ENCODE data around the gene RNF152.

Gene RNF152

DNA sequence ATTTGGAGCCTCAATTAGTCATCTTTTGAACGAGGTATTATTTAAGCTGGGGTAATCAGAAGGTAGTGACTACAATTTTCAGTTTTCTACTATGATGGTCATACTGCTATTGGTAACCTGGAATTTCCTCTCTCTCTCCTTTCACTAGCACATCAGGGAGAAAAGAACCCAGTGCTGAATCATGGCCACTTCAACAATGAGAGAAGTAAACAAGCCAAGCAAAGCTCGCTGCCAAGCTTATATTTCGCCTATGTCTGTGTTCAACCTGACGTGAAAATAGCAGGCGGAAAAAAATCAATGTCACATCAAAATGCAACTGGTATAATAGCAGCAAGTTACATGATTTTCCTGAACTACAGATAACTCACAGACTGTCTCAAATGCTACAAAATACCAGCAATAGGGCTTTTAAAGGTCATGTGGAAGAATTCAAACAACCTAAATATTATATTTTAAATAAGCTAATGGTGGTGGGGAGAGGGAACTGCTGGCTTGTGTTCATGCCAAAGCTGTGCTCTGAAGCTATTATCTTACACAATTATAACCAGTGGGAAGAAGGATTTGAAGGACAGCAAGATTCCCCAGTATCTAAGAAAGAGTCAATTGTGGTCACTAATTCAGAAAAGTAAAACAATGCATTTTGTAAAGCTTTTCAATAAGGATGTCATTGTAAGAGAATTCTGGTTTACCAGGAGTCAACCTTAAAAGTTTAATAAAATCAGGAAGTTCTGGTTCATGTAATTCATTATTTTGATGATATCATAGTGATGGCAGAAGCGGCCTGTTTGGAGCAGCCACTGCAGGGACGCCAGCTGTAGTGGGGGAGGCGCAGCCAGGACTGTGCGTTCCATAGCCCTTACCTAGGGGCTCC is 38.0 kb downstream of the RNF152 start:
- DNase-seq (ENCODE audit: low read depth): no peak

DNA sequence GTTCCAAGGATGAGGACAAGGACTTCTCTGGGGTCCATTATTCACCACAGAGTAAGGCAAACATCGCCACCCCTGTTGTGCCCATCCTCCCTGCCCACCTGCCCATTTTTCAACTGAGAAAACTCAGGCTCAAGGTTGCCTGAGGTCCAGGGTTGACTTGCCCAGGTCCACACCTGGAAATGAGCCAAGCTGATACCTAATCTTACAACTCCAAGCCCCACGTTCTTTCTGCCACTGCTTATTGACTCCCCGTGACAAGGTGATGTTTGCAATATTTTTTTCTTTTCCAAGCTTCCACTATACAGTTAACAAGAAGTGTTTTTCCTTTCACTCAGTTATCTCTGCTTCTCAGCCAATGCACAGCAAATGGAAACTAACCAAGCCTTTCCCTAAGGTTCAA is 39.0 kb downstream of the RNF152 start:
- no peak for DNase-seq (ENCODE audit: low read depth)

DNA sequence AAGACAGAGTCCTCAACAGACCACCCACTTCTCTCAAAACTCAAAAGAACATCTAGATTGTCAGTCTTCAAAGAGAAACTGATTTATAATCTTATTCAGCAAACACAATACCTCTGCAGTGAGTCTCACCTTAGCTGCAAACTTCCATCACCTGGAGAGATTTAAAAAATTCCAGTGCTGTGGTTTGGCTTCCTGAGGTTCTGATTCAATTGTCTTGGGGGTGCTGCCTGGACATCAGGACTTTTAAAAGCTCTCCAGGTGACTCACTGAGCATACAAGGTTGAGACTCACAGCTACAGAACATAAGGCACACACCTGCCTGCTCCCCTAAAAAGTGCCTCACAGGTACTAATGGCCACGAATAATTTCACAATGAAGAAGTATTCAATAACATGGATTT is 40.3 kb downstream of the RNF152 start:
- no peak for DNase-seq (ENCODE audit: low read depth)

DNA sequence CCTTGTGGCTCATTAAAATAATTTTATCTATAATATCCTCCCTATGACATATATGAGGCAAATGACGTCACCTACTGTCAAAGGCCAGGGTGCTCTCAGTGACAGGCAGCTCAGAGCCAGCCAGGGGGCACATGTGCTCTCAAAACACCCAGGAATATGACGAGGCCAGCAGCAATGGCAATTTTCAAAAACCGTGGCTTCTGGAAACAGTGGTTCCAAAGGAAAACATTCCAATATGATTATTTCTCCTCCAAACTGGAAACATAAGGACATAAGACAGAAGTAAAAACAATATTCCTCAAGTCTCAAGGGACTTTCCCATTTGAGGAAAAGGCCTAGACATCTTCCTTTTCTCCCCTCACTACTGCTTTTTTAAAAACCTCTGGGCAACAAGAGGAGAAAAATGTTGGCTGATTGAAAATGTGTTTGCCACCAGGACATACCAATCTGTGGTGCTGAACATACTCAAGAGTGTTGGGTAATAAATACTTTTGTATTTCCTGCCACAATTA is 40.8 kb downstream of the RNF152 start:
- DNase-seq (ENCODE audit: low read depth): no peak

DNA sequence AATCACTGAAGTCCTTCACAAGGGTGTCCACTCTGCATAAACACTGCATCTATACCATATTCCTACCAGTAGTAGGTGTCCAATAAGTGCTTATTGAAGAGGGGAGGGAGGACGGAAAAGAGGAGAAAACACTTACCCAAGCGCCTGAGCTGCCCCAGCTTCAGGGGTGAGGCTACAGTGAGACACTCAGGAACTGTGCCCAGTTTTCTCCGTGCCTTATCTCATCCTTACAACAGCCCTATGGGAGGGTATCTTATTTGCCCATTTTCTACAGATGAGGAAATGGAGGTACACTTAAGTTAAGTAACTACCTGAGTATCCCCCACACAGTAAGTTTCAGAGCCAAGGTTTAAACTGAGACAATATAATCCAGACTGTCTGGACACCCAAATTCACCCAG is 41.5 kb downstream of the RNF152 start:
- DNase-seq (ENCODE audit: low read depth): no peak

DNA sequence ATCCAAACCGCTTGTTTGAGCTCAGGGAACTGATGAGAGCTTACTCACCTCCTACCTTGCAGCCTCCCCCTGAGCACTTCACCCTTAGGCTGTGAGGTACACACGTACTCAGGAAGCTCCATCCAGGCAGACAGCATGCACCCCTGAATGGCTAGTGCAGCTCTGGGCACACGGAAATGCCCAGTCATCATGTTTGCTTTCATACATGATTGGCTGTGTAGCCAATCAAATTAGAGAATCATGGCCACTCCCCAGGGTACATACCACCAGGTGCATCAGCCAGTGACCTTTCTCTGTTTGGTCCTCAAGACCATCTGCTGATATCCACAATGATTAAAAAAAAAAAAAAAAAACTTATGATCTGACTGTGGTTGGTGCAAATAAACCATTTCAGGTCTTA is 42.1 kb downstream of the RNF152 start:
- DNase-seq (ENCODE audit: low read depth): no peak

DNA sequence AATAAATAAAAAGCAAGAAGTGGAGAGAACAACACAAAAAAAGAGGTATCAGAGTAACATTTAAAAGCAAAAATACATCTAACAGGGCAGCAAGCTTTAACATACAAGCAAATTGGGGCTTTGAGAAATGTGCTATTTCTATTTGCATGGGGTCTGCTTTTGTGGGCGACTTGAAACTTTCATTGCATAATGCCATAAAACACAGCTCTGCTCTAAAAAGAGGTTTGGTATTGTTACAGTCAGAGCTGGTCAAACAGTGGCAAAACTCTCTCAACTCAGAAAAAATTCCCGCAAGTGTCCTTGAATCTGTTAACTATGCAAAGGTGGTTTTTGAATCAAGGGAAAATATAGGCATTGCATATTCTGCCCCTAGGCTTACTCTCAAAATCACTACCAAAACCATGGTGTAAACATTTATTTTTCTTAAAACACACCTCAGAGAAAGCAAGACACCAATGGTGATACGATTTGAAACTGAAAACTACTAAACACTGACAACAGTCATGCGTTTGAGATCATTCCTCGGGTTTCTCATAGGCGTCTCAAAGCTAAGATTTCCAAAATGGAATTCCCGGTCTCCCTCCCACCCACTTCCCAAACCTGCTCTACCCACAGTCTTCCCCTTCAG is 45.5 kb downstream of the RNF152 start:
- no peak for DNase-seq (ENCODE audit: low read depth)

DNA sequence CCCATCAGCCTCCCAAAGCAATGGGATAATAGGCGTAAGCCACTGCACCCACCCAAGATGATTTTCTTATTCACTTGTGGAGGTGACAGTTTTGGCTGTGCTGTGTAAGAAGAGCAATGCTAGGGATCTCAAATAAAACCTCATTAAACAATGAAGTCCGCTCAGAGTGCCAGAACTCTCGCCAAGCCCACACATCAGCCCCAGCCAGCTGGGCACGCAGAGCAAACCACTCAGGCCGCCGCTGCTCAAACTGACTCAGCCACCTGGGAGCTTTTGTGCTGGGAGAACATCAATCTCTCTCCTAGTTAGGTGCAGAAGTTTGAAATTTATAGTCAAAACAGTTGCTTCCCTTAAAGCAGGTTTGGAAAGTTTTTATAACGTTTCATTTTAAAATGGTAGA is 47.6 kb downstream of the RNF152 start:
- DNase-seq (ENCODE audit: low read depth): no peak

DNA sequence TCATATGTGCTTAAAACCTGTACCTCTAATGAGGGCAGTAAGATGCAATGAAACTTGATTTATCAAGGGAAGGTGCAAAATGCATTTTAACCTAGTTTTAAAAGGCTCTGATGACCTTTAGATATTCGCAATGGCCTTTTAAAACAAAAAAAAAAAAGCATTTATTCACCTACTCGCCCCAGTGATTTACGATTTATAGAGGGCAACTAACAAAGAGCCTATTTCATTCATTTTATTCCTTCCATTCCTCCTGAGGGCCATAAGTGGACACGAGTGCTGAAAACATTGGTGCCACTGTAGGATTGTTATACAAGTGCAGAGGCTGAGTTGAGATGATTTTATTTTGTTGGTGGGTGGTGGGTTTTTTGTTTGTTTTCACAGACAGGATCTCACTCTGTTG is 48.1 kb downstream of the RNF152 start:
- no peak for DNase-seq (ENCODE audit: low read depth)

DNA sequence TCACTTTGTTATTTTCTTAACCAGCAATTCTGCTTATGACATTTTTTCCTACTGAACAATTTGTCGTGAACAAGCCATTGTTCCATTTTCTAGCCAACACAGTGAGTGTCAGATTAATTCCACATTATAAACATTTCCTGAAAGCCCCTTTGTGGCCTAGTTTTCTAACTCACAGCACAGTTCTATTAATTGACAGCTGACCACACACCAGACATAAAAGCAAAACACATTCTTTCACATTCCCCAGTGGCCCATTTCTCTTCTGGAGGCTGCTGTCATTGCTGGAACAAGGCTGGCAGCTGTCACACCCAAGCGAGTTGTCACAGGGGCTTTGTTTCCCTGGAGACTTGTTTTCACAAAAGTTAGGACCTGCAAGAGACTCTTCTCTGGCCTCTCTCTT is 50.7 kb downstream of the RNF152 start:
- no peak for DNase-seq (ENCODE audit: low read depth)

DNA sequence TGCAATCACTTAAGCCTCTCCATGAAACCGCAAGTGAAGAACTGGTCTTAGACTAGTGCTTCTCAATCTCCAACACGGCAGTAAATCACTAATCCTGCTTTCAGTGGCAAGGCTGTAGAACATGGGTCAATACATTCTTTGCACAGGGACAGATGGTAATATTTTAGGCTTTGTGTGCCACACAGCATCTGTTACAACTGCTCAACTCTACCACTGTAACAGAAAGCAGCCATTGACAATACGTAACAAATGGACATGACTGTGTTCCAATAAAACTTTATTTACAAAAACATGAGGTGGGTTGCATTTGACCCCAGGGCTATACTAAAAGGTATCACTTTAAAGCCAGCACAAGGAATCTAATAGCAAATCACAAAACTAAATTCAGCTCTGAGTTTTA is 51.1 kb downstream of the RNF152 start:
- no peak for DNase-seq (ENCODE audit: low read depth)

DNA sequence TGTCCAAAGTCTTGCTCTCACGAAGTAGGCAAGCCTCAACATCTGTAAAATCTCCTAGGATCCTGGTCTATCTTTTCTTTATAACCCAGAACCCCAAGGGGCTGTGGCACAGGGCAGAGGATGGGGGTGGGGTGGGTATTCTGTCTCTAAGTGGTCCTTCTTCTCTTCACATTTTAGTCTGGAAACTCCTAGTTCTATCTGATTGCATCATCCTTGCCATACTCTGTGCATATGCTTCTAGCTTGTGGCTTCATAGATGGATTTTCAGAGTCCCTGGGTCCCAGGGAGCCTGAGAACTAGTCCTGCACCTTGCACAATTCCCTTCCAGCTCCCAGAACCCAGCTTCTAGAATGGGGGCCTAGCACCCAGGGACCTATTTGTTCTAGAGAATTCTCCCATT is 52.5 kb downstream of the RNF152 start:
- DNase-seq (ENCODE audit: low read depth): no peak

DNA sequence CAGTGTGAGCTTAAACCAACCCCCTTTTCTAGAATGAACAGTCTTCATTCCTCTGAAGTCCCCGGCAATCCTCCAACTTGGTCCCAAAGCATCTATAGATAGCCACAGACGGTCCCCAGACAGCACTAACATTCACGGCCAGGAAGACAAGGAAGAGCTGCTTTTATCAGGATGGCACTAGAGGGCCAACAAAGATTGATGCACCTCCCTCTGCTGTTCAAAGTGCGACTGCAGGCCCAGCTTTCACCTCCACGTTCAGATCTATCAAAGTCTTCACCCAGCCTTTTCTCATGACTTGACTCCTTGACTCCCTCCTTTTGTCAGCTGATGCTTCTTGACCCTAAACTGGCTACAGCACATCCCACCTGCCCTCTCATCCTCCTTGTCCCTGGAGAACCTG is 54.3 kb downstream of the RNF152 start:
- no peak for DNase-seq (ENCODE audit: low read depth)

DNA sequence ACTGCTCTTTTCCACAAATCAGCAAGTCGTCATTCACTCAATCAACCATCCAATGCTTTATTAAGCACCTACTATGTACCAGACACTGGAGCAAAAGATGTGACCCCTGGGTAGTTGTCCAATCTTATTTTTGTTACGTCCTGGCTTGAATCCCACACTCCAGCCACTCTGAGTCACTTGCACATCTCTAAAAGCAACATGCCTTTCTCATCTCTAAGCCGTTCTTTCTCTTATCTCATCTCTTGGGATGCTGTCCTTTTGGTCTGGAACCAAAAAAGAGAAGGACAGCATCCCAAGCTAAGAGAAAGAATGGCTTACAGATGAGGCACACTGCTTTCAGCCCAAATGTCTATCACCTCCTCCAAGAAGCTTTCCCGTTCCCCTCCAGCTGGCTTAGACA is 58.8 kb downstream of the RNF152 start:
- DNase-seq (ENCODE audit: low read depth): no peak

DNA sequence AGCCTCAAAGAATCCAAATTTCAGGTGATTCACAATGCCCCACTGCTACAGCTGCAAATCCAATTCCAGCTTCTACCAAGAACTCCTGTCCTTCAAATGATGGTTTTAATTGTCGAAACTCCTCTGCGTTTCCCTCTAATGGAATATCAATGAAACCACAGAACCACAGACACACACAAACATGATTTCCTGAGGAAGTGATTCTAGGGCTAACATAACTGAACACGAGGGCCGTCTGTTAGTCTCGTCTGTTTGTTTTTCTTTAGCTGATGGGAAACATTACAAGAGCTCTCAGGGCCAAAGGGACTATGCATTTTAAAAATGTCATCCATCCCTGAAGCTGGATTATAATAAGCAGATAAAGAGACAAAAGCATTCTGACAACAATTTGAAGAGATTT is 59.4 kb downstream of the RNF152 start:
- no peak for DNase-seq (ENCODE audit: low read depth)

DNA sequence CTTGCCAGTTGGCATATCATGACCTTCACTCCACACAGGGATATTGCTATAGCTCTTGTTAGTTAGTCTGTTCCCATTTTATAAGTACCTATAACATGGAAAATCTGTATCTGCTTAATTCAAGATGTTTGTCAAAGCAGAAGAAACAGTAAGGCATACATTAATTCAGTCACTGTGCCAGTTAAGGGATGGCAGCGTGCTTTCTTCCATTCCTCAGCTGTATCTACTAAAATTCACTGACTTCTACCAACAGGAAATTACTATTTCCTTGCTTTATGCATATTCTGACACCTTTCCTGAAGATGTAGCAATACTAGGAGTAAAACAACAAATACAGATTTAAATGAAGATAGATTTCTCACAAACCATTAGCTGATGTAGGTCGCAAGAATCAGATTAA is 59.9 kb downstream of the RNF152 start:
- no peak for DNase-seq (ENCODE audit: low read depth)

DNA sequence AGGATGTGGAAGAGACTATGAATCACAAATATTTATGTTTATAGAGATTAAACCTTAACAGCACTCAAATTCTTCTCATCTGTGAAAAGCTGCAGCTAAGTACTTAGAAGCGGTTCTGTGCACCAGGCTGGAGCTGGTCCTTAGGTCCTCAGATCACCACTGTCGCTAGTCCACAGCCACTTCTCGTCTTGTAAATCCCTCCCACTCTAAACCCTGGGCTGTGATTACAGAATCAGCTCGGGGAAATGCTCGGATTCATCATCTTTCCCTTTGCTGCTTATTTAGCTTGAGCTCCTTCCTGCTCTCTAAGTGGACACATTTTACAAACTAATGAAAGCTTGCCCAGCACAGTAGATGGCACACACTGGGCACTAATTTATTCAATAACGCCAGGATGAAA is 61.7 kb downstream of the RNF152 start:
- DNase-seq (ENCODE audit: low read depth): no peak

DNA sequence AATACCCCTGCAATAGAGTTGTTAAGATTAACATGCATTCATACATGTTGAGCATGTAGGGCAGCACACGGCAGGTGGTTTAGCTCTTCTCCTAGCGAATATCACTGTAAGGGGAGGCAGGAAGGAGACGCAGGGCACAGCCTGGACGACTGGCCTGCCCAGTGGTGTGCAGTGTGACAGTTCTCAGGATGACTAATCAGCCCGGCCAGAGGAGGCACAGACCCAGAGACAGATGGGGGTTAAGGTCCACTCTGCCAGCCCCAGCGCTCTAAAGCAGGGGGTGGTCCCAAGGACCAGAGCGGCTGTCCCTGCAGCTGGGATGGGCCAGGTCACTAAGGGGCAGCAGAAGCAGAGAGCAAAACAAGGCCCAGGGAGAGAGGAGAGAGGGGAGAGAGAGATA is 63.7 kb downstream of the RNF152 start:
- DNase-seq (ENCODE audit: low read depth): no peak

DNA sequence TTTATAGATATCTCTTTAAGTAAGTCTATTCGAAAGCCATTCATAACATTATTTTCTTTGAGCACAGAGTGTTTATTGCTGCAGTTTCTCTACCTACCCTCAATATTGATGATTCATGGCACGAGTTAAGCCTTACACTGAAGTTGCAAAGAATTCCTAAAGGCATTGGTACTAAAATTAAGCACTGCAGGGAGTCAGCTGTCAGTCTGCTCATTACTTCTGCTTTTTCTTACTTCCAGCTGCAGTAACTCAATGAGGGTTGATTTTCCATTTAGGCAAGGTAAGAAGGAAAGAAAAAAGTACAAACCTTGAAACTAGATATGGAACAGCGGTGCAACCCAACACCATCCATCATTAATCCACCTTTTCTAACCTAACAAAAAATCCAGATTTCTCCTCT is 65.2 kb downstream of the RNF152 start:
- no peak for DNase-seq (ENCODE audit: low read depth)

DNA sequence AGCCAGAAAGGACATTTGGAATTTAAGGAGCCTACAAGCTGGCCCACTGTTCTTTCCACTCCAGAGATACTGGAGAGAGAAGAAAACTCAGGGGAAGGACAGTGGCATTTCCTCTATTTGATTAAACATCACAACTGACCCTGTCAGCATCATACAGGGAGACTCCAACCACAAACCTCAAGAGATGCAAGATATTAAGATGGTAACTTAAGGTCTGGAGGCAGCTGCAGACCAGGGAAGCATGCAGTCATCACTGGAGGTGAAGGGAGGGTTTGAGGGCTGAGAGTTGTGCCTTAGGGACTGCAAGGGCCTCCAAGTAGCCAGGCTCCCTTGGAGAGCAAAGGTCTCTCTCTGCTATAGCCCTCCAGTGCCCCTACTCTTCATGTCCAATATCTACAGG is 67.4 kb downstream of the RNF152 start:
- no peak for DNase-seq (ENCODE audit: low read depth)

DNA sequence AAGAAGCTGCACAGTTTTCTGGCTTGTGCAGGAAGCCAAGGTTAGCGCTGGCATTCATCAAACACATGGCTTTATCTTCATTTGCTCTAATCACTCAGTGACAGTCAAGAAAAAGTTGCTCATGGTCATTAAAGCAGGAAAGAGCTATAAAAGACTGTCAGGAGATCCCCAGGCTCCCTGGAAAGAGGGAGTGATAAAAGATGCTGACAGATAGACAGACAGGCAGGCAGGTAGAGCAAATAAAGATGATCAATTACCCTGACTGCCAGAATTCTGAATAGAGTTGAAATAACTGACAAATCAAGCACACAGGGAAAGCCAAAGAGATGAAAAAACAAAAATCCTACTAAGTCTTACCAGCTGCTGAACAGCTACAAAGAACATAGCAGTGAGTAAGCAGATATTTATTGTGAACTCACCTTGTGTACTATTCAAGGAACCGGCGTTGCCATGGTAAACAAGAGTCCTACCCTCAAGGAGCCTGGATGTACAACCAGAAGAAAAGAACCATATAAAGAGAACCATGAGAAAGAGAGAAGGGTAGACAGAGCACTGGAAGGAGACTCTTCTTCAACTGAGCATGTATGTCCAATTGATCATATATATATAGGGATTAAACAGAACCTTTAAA is 68.0 kb downstream of the RNF152 start:
- no peak for DNase-seq (ENCODE audit: low read depth)

DNA sequence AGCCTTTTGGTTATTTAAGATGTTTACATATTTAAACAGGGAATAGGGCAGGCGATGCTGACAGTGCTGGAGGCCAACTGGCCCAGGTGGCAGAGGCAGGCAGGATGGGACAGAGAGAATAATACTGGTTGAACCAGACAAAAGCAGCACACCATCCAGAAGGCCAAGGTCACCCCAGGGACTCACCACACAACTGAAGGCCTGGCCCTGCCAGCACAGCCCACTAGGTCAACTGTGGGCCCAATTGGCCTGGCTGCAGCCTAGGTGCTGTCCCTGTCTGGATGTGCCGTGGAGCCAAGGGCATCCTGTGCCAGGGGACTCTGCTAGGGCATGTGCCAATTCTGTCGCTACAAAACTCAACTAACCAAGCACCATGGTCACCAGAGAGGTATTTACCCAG is 69.2 kb downstream of the RNF152 start:
- DNase-seq (ENCODE audit: low read depth): no peak

DNA sequence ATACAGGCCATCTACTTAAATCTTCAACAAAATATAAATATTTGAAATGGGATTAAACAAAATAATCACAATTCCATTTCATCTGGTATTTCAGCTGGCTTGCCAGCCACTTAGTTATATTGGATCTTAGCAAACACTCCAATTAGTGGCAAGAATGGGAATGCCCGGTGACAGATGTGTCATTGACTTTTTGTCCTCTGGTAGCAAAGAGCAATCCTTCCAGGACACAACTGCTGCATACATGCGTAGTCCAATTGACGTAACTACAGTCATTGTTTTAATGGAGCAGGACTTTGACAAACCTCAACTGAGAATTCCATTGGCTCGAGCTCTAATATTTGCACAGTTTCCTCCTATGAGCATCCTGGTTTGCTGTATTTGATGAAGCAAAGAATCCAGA is 69.9 kb downstream of the RNF152 start:
- no peak for DNase-seq (ENCODE audit: low read depth)

Measured in stimulated activated CD4-positive, alpha-beta T cell treated with anti-CD3 and anti-CD28 coated beads, Interleukin-2, amount 100 ng/mL, for 4 hours (primary cell).